Stomach (tissue), 9 donors: ENCODE results near the gene MICALL2. TPM values are rescaled to one million over a fixed set of nuclear protein-coding genes. Genes with fewer than 3 reads are reported as not detected.

ENCODE experiments used
- DNase-seq, 2 donors: peaks; one replicate each; pipeline versions ENCODE4 v3.0.0 to v3.0.0-alpha.2; 2013 to 2019
- H3K27ac ChIP-seq, 5 donors: fragments of 200-600 bp in 4 of 5; sonication (generic) in 4 of 5; one replicate each; pipeline ENCODE4 v1.5.1; 2013 to 2019; ENCODE audit warnings: mild to moderate bottlenecking in 1 of 5, moderate library complexity in 1 of 5
- H3K27me3 ChIP-seq, 3 donors: fragments of 200-600 bp; sonication (generic); one replicate each; pipeline ENCODE4 v1.5.1; 2017 to 2019; ENCODE audit warnings: mixed run types in 1 of 3
- H3K36me3 ChIP-seq, 4 donors: fragments of 200-600 bp; sonication (generic); 1 replicate in 3 of 4; 2 replicates in 1 of 4; pipeline ENCODE4 v1.5.1; 2016 to 2019
- H3K4me1 ChIP-seq, 4 donors: fragments of 200-600 bp; sonication (generic); one replicate each; pipeline ENCODE4 v1.5.1; 2016 to 2019
- H3K4me3 ChIP-seq, 4 donors: fragments of 200-600 bp; sonication (generic) in 3 of 4; one replicate each; pipeline ENCODE4 v1.5.1; 2016 to 2019; ENCODE audit warnings: mild to moderate bottlenecking in 1 of 4
- H3K9me3 ChIP-seq, 4 donors: fragments of 200-600 bp; sonication (generic); one replicate each; pipeline ENCODE4 v1.5.1; 2016 to 2019
- CTCF ChIP-seq, 7 experiments: fragments of 450-650 bp in 4 of 7; fragments of 200-600 bp in 3 of 7; sonication (generic) in 3 of 7; IDR thresholded peaks; one replicate each; pipeline ENCODE4 v1.5.1; 2016 to 2019; ENCODE audit warnings: antibody characterized with exemption in 7 of 7, control low read depth in 2 of 7, mild to moderate bottlenecking in 1 of 7
- EP300 ChIP-seq: sonication (generic); formaldehyde crosslinking; IDR thresholded peaks from one replicate; pipeline ENCODE4 v1.6.1; 2017; ENCODE audit warnings: antibody characterized with exemption
- POLR2A ChIP-seq, 4 donors: fragments of 450-650 bp; IDR thresholded peaks; one replicate each; pipeline ENCODE4 v1.6.1; 2016; ENCODE audit warnings: antibody characterized with exemption in 4 of 4, control low read depth in 2 of 4, mild to moderate bottlenecking in 1 of 4, moderate library complexity in 1 of 4
- POLR2AphosphoS5 ChIP-seq, 3 donors: sonication (generic); formaldehyde crosslinking; IDR thresholded peaks; one replicate each; pipeline ENCODE4 v1.6.1; 2016; ENCODE audit warnings: antibody characterized with exemption in 3 of 3
- WGBS, 5 donors: extraction: QIAGEN DNeasy Blood & Tissue Kit in 3 of 5; methylation state at CpG; one replicate each; pipeline versions ENCODE4 v1.1.5 to v1.1.7; 2013 to 2018; 5-methylcytosine and 5-hydroxymethylcytosine counted together
- intact Hi-C: fragments of 100-400 bp; cut with DNase I; formaldehyde crosslinking; loops from one replicate; pipeline ENCODE4 v1.15.1; 2023; ENCODE audit warnings: low total_unique reads
- polyA plus RNA-seq, 3 donors: library from polyadenylated mRNA; stranded (reverse); fragments of 200-250 nt; gene quantifications; one replicate each; pipeline ENCODE4 v1.2.3, GENCODE V29; 2013
- total RNA-seq, 5 donors: library from RNA; depleted of rRNA; stranded (reverse); fragments of >200 nt; gene quantifications; one replicate each; pipeline versions ENCODE4 v1.1.0 to v1.2.3, GENCODE V29; 2014 to 2016
- donor health status: healthy with polysubstance abuse.
- donor health status: Bipolar disorder and iron deficiency.
- donor health status: healthy.

Gene MICALL2
- total and polyA plus RNA-seq, 8 donors: 30.7 to 263 (median 102) TPM

GRCh38 chr7:1493571-1493970 lies 34.3 kb upstream of the MICALL2 start:
- no peaks in the 10 kb centered on the region for H3K9me3 ChIP-seq
- intact Hi-C loops: no loop called here
- TF ChIP-seq EP300 (no peak), POLR2A (IDR thresholded peaks at IDR 0.05) (no peak), POLR2AphosphoS5 (IDR thresholded peaks at IDR 0.05) (no peak), CTCF (IDR thresholded peaks at IDR 0.05) (no peak)
- no peaks in the 10 kb centered on the region for H3K4me1 ChIP-seq
- H3K36me3 ChIP-seq: peaks cover 85 to 100% (median 100%) of the 10 kb centered on the region in 4 donors
- no peak for DNase-seq
- H3K4me3 ChIP-seq: no peak overlapping the region
- 92 to 96% (median 95%) methylated on average over 15 to 26 of the region's 26 CpGs for WGBS, 5 donors
- H3K27ac ChIP-seq: no peak overlapping the region
- no peaks in the 10 kb centered on the region for H3K27me3 ChIP-seq

GRCh38 chr7:1493129-1493528 lies 33.9 kb upstream of the MICALL2 start:
- Histone ChIP-seq H3K27ac (no peak overlapping the region), H3K9me3 (no peaks in the 10 kb centered on the region), H3K4me3 (no peak overlapping the region), H3K27me3 (no peaks in the 10 kb centered on the region), H3K4me1 (no peaks in the 10 kb centered on the region), H3K36me3 (peaks cover 82 to 100% (median 100%) of the 10 kb centered on the region in 4 donors)
- no peak for DNase-seq
- 88 to 93% (median 91%) methylated on average over 16 to 20 of the region's 20 CpGs for WGBS, 5 donors
- intact Hi-C loops: no loop called here
- TF ChIP-seq EP300 (no peak), CTCF (IDR thresholded peaks at IDR 0.05) (no peak), POLR2AphosphoS5 (IDR thresholded peaks at IDR 0.05) (no peak), POLR2A (IDR thresholded peaks at IDR 0.05) (no peak)

GRCh38 chr7:1492640-1493039 lies 33.4 kb upstream of the MICALL2 start:
- H3K36me3 ChIP-seq: peaks cover 82 to 100% (median 100%) of the 10 kb centered on the region in 4 donors
- WGBS, 5 donors: 85 to 97% (median 93%) methylated on average over 18 to 33 of the region's 33 CpGs
- no peak overlapping the region for H3K27ac ChIP-seq
- TF ChIP-seq POLR2A (IDR thresholded peaks at IDR 0.05): no peak
- TF ChIP-seq POLR2AphosphoS5 (IDR thresholded peaks at IDR 0.05): no peak
- no peak for TF ChIP-seq CTCF (IDR thresholded peaks at IDR 0.05)
- TF ChIP-seq EP300: no peak
- intact Hi-C loops: no loop called here
- no peaks in the 10 kb centered on the region for H3K27me3 ChIP-seq
- H3K4me3 ChIP-seq: no peak overlapping the region
- H3K9me3 ChIP-seq: no peaks in the 10 kb centered on the region
- H3K4me1 ChIP-seq: no peaks in the 10 kb centered on the region
- no peak for DNase-seq

GRCh38 chr7:1492221-1492620 lies 33.0 kb upstream of the MICALL2 start:
- WGBS, 5 donors: 89 to 95% (median 92%) methylated on average over 10 of the region's 10 CpGs
- no peaks in the 10 kb centered on the region for H3K4me1 ChIP-seq
- H3K9me3 ChIP-seq: no peaks in the 10 kb centered on the region
- intact Hi-C loops: no loop called here
- H3K4me3 ChIP-seq: no peak overlapping the region
- H3K27me3 ChIP-seq: no peaks in the 10 kb centered on the region
- no peak overlapping the region for H3K27ac ChIP-seq
- H3K36me3 ChIP-seq: peaks cover 82 to 100% (median 100%) of the 10 kb centered on the region in 4 donors
- no peak for DNase-seq
- no peak for TF ChIP-seq EP300

GRCh38 chr7:1490837-1491236 lies 31.6 kb upstream of the MICALL2 start:
- no peak overlapping the region for H3K27ac ChIP-seq
- H3K9me3 ChIP-seq: no peaks in the 10 kb centered on the region

More at GRCh38 chr7:1490837-1491236, 31.6 kb upstream of the MICALL2 start:
- DNase-seq: no peak
- Histone ChIP-seq H3K4me3 (no peak overlapping the region), H3K4me1 (no peaks in the 10 kb centered on the region), H3K27me3 (no peaks in the 10 kb centered on the region), H3K36me3 (peaks cover 79 to 100% (median 100%) of the 10 kb centered on the region in 4 donors)
- intact Hi-C loops: no loop called here
- 87 to 95% (median 93%) methylated on average over 19 of the region's 19 CpGs for WGBS, 5 donors
- TF ChIP-seq CTCF (IDR thresholded peaks at IDR 0.05): no peak
- no peak for TF ChIP-seq POLR2A (IDR thresholded peaks at IDR 0.05)
- no peak for TF ChIP-seq EP300
- no peak for TF ChIP-seq POLR2AphosphoS5 (IDR thresholded peaks at IDR 0.05)
